ENCODE results near the gene CENPU. TPM values are rescaled to one million over a fixed set of nuclear protein-coding genes. Genes with fewer than 3 reads are reported as not detected.

The CENPU gene
- polyA plus RNA-seq, 2 donors = 19.0 to 23.5 TPM

GRCh38 chr4:184721254-184721653 is 12.6 kb downstream of the CENPU start:
- peaks cover 0 to 3% of the 10 kb centered on the region in 2 donors for H3K4me1 ChIP-seq (ENCODE audit: control insufficient read depth in 2 of 2, insufficient read depth in 2 of 2, low read length in 1 of 2)
- H3K36me3 ChIP-seq (ENCODE audit: control insufficient read depth in 2 of 2, insufficient read depth in 2 of 2, low read length in 1 of 2) = peaks cover 0 to 5% of the 10 kb centered on the region in 2 donors
- no peaks in the 10 kb centered on the region for H3K27me3 ChIP-seq (ENCODE audit: control insufficient read depth in 1 of 2, insufficient read depth in 2 of 2, low read length in 2 of 2)
- no peak overlapping the region for H3K27ac ChIP-seq (ENCODE audit: low read depth in 2 of 2, low read length in 1 of 2)
- no peaks in the 10 kb centered on the region for H3K9me3 ChIP-seq (ENCODE audit: control insufficient read depth in 2 of 2, insufficient read depth in 1 of 2, low read depth in 1 of 2, low read length in 1 of 2)
- H3K4me3 ChIP-seq (ENCODE audit: low read depth in 1 of 2, low read length in 2 of 2) = no peak overlapping the region

DNA sequence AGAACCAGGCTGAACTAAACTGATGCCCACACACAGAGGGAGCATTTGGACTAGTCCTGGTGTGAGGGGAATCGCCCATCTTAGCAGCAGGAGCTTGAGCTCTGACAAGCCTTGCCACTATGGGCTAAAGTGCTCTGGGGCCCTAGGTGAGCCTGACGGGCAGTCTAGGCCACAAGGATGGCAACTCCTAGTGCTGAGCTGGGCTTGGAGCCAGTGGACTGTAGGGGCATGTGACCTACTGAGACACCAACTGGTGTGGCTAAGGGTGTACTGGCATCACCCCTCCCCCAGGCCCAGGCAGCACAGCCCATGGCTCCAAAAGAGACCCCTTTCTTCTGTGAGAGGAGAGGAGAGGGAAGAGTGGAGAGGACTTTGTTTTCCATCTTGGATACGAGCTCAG is 14.5 kb downstream of the CENPU start:
- no peak overlapping the region for H3K27ac ChIP-seq (ENCODE audit: low read depth in 2 of 2, low read length in 1 of 2)
- H3K4me3 ChIP-seq (ENCODE audit: low read depth in 1 of 2, low read length in 2 of 2) = no peak overlapping the region
- peaks cover 0 to 3% of the 10 kb centered on the region in 2 donors for H3K4me1 ChIP-seq (ENCODE audit: control insufficient read depth in 2 of 2, insufficient read depth in 2 of 2, low read length in 1 of 2)
- WGBS, 2 donors = 92 to 95% methylated on average over 3 of the region's 3 CpGs
- no peaks in the 10 kb centered on the region for H3K9me3 ChIP-seq (ENCODE audit: control insufficient read depth in 2 of 2, insufficient read depth in 1 of 2, low read depth in 1 of 2, low read length in 1 of 2)
- no peaks in the 10 kb centered on the region for H3K27me3 ChIP-seq (ENCODE audit: control insufficient read depth in 1 of 2, insufficient read depth in 2 of 2, low read length in 2 of 2)
- peaks cover 0 to 5% of the 10 kb centered on the region in 2 donors for H3K36me3 ChIP-seq (ENCODE audit: control insufficient read depth in 2 of 2, insufficient read depth in 2 of 2, low read length in 1 of 2)

DNA sequence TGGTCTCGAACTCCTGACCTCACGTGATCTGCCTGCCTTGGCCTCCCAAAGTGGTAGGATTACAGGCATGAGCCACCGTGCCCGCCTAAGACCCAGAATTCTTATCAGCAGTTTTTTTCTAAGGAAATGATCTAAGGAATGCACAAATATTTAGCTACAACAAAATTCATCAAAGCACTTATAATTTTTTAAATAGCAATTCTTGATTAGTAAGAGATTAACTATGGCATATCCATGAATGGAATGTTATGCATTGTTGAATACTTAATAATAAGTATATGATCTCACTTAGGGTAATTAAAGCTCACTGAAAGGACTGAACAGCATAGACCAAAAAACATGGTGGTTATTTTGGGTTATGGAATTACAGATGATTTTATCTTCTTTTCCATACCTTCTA is 18.4 kb downstream of the CENPU start:
- H3K36me3 ChIP-seq (ENCODE audit: control insufficient read depth in 2 of 2, insufficient read depth in 2 of 2, low read length in 1 of 2) = peaks cover 0 to 5% of the 10 kb centered on the region in 2 donors
- H3K4me3 ChIP-seq (ENCODE audit: low read depth in 1 of 2, low read length in 2 of 2) = no peak overlapping the region
- H3K27ac ChIP-seq (ENCODE audit: low read depth in 2 of 2, low read length in 1 of 2) = no peak overlapping the region
- 95 to 96% methylated on average over 4 of the region's 4 CpGs for WGBS, 2 donors
- peaks cover 0 to 3% of the 10 kb centered on the region in 2 donors for H3K4me1 ChIP-seq (ENCODE audit: control insufficient read depth in 2 of 2, insufficient read depth in 2 of 2, low read length in 1 of 2)
- H3K9me3 ChIP-seq (ENCODE audit: control insufficient read depth in 2 of 2, insufficient read depth in 1 of 2, low read depth in 1 of 2, low read length in 1 of 2) = no peaks in the 10 kb centered on the region
- H3K27me3 ChIP-seq (ENCODE audit: control insufficient read depth in 1 of 2, insufficient read depth in 2 of 2, low read length in 2 of 2) = no peaks in the 10 kb centered on the region

DNA sequence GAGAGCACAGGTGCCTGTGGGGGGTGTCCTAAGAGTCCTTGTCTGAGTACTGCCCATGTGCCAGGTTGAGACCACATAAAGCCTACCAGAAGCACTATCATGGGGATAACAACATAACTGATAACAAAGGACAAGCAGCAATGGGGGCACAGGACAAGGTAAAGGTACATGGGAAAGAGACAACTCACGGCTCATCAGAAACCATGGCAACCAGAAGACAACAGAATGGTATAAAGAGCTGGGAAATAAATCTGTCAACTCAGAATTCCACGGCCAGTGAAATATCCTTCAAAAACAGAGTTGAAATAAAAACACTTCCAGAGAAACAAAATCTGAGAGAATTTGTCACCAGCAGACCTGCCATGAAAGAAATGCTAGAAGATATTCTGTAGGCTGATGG is 20.0 kb downstream of the CENPU start:
- Histone ChIP-seq H3K9me3 (ENCODE audit: control insufficient read depth in 2 of 2, insufficient read depth in 1 of 2, low read depth in 1 of 2, low read length in 1 of 2) (no peaks in the 10 kb centered on the region), H3K4me3 (ENCODE audit: low read depth in 1 of 2, low read length in 2 of 2) (no peak overlapping the region), H3K27me3 (ENCODE audit: control insufficient read depth in 1 of 2, insufficient read depth in 2 of 2, low read length in 2 of 2) (no peaks in the 10 kb centered on the region), H3K36me3 (ENCODE audit: control insufficient read depth in 2 of 2, insufficient read depth in 2 of 2, low read length in 1 of 2) (peaks cover 0 to 5% of the 10 kb centered on the region in 2 donors), H3K27ac (ENCODE audit: low read depth in 2 of 2, low read length in 1 of 2) (no peak overlapping the region), H3K4me1 (ENCODE audit: control insufficient read depth in 2 of 2, insufficient read depth in 2 of 2, low read length in 1 of 2) (no peaks in the 10 kb centered on the region)
- WGBS, 2 donors = 53 to 97% methylated on average over 2 of the region's 2 CpGs

DNA sequence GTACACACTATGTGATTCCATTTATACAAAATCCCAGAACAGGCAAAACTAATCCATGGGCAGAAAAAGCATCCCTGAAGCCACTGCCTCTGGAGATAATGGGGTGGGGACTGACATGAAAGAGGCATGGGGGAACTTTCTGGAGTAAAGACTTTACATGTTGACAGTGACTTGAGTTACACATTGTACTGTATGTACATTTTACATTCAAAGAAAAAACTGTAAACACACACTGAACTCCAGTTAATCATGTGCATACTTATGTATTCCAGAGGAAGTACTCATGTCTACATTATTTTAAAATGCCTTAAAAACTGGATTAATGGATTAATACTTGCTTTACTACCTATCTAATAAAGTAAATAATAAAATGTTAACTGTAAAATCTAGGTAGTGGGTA is 21.6 kb downstream of the CENPU start:
- Histone ChIP-seq H3K27me3 (ENCODE audit: control insufficient read depth in 1 of 2, insufficient read depth in 2 of 2, low read length in 2 of 2) (no peaks in the 10 kb centered on the region), H3K27ac (ENCODE audit: low read depth in 2 of 2, low read length in 1 of 2) (no peak overlapping the region), H3K36me3 (ENCODE audit: control insufficient read depth in 2 of 2, insufficient read depth in 2 of 2, low read length in 1 of 2) (no peaks in the 10 kb centered on the region), H3K4me1 (ENCODE audit: control insufficient read depth in 2 of 2, insufficient read depth in 2 of 2, low read length in 1 of 2) (no peaks in the 10 kb centered on the region), H3K4me3 (ENCODE audit: low read depth in 1 of 2, low read length in 2 of 2) (no peak overlapping the region), H3K9me3 (ENCODE audit: control insufficient read depth in 2 of 2, insufficient read depth in 1 of 2, low read depth in 1 of 2, low read length in 1 of 2) (no peaks in the 10 kb centered on the region)

DNA sequence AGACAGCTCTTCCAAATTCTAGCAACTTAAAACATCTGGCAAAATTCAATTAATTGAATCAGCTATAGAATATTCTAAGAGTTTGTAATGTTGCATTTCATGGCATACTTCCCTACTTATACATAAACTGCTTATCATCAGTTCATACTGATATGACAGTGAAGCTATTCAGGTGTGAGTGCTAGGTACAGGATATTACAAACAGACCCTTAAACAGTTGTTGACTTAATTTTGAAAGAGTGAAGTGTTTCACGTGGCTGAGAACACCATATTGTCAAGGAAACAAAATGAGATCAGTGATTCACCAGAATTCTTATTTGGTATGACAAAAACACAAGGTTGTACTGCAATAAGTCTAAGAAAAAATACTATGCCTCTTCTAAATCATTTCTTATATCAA is 27.4 kb downstream of the CENPU start:
- 76 to 77% methylated on average over 1 of the region's 1 CpG for WGBS, 2 donors
- H3K27me3 ChIP-seq (ENCODE audit: control insufficient read depth in 1 of 2, insufficient read depth in 2 of 2, low read length in 2 of 2) = no peaks in the 10 kb centered on the region
- H3K27ac ChIP-seq (ENCODE audit: low read depth in 2 of 2, low read length in 1 of 2) = no peak overlapping the region
- H3K9me3 ChIP-seq (ENCODE audit: control insufficient read depth in 2 of 2, insufficient read depth in 1 of 2, low read depth in 1 of 2, low read length in 1 of 2) = no peaks in the 10 kb centered on the region
- peaks cover 0 to 3% of the 10 kb centered on the region in 2 donors for H3K36me3 ChIP-seq (ENCODE audit: control insufficient read depth in 2 of 2, insufficient read depth in 2 of 2, low read length in 1 of 2)
- H3K4me1 ChIP-seq (ENCODE audit: control insufficient read depth in 2 of 2, insufficient read depth in 2 of 2, low read length in 1 of 2) = no peaks in the 10 kb centered on the region
- H3K4me3 ChIP-seq (ENCODE audit: low read depth in 1 of 2, low read length in 2 of 2) = no peak overlapping the region

GRCh38 chr4:184705692-184706091 is 28.2 kb downstream of the CENPU start:
- no peaks in the 10 kb centered on the region for H3K9me3 ChIP-seq (ENCODE audit: control insufficient read depth in 2 of 2, insufficient read depth in 1 of 2, low read depth in 1 of 2, low read length in 1 of 2)
- no peaks in the 10 kb centered on the region for H3K4me1 ChIP-seq (ENCODE audit: control insufficient read depth in 2 of 2, insufficient read depth in 2 of 2, low read length in 1 of 2)
- H3K27me3 ChIP-seq (ENCODE audit: control insufficient read depth in 1 of 2, insufficient read depth in 2 of 2, low read length in 2 of 2) = no peaks in the 10 kb centered on the region
- no peak overlapping the region for H3K27ac ChIP-seq (ENCODE audit: low read depth in 2 of 2, low read length in 1 of 2)
- H3K4me3 ChIP-seq (ENCODE audit: low read depth in 1 of 2, low read length in 2 of 2) = no peak overlapping the region
- peaks cover 0 to 3% of the 10 kb centered on the region in 2 donors for H3K36me3 ChIP-seq (ENCODE audit: control insufficient read depth in 2 of 2, insufficient read depth in 2 of 2, low read length in 1 of 2)
- WGBS, 2 donors = 85 to 86% methylated on average over 5 of the region's 5 CpGs

DNA sequence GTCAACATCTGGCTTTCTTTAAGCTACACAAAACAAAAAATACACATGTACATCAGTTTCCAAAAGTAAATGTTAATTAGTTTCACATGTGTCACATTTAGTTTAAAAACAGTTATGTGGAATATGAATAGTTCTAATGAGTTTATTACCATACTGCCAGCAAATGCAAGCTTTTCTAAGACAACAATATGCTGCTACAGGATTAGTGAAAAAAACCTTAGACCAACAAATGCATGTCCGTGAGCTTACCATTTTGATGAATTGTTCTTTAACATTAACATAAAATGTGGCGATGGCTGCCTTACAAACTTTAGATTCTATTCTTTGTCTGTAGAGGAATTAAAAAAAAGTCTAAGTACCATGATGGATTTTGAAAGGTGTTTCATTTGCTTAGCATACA is 31.8 kb downstream of the CENPU start:
- Histone ChIP-seq H3K4me1 (ENCODE audit: control insufficient read depth in 2 of 2, insufficient read depth in 2 of 2, low read length in 1 of 2) (no peaks in the 10 kb centered on the region), H3K36me3 (ENCODE audit: control insufficient read depth in 2 of 2, insufficient read depth in 2 of 2, low read length in 1 of 2) (peaks cover 0 to 4% of the 10 kb centered on the region in 2 donors), H3K4me3 (ENCODE audit: low read depth in 1 of 2, low read length in 2 of 2) (no peak overlapping the region), H3K9me3 (ENCODE audit: control insufficient read depth in 2 of 2, insufficient read depth in 1 of 2, low read depth in 1 of 2, low read length in 1 of 2) (no peaks in the 10 kb centered on the region), H3K27me3 (ENCODE audit: control insufficient read depth in 1 of 2, insufficient read depth in 2 of 2, low read length in 2 of 2) (no peaks in the 10 kb centered on the region), H3K27ac (ENCODE audit: low read depth in 2 of 2, low read length in 1 of 2) (no peak overlapping the region)
- WGBS, 2 donors = 95 to 96% methylated on average over 2 of the region's 2 CpGs

DNA sequence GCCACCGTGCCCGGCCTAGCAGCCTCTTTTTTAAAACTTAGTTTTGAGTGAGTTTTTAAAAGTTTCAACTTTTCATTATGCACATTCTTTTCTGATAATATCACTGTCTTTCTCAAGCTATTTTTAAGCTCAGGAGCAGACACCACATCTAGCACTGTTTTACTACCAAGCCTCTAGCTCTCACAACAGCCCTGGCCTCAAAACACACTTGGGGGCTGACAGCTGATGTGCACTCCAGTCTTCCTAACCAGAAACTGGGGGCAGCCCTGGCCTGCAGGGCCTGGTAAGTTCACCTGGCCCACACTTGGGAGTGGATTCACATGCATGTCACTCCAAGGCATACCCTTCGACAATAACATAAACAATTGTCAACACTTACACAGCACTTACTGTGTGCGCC is 34.0 kb downstream of the CENPU start:
- Histone ChIP-seq H3K9me3 (ENCODE audit: control insufficient read depth in 2 of 2, insufficient read depth in 1 of 2, low read depth in 1 of 2, low read length in 1 of 2) (no peaks in the 10 kb centered on the region), H3K4me3 (ENCODE audit: low read depth in 1 of 2, low read length in 2 of 2) (no peak overlapping the region), H3K27me3 (ENCODE audit: control insufficient read depth in 1 of 2, insufficient read depth in 2 of 2, low read length in 2 of 2) (no peaks in the 10 kb centered on the region), H3K27ac (ENCODE audit: low read depth in 2 of 2, low read length in 1 of 2) (no peak overlapping the region), H3K4me1 (ENCODE audit: control insufficient read depth in 2 of 2, insufficient read depth in 2 of 2, low read length in 1 of 2) (no peaks in the 10 kb centered on the region), H3K36me3 (ENCODE audit: control insufficient read depth in 2 of 2, insufficient read depth in 2 of 2, low read length in 1 of 2) (peaks cover 0 to 4% of the 10 kb centered on the region in 2 donors)
- 95% methylated on average over 4 of the region's 4 CpGs for WGBS, 2 donors

DNA sequence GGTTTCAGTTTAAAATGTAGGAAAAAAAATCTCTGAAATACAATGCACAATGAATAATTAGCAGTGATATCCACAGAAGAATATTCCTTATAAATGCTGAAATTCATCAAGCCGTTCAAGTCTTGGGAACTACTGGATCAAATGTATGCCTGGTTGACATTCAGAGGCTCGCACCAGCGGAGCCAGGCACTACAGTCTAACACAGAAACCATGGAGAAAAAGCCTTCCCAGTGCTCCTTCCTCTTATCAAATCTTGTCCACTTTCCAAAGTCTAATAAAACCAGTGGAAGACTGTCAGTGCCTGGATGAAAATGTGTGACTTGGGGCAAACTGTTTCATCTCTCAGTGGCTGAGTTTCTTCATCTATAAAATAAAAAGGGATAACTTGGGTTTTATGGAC is 35.9 kb downstream of the CENPU start:
- 90 to 95% methylated on average over 3 of the region's 3 CpGs for WGBS, 2 donors
- Histone ChIP-seq H3K36me3 (ENCODE audit: control insufficient read depth in 2 of 2, insufficient read depth in 2 of 2, low read length in 1 of 2) (peaks cover 0 to 6% of the 10 kb centered on the region in 2 donors), H3K9me3 (ENCODE audit: control insufficient read depth in 2 of 2, insufficient read depth in 1 of 2, low read depth in 1 of 2, low read length in 1 of 2) (no peaks in the 10 kb centered on the region), H3K27ac (ENCODE audit: low read depth in 2 of 2, low read length in 1 of 2) (no peak overlapping the region), H3K4me3 (ENCODE audit: low read depth in 1 of 2, low read length in 2 of 2) (no peak overlapping the region), H3K27me3 (ENCODE audit: control insufficient read depth in 1 of 2, insufficient read depth in 2 of 2, low read length in 2 of 2) (no peaks in the 10 kb centered on the region), H3K4me1 (ENCODE audit: control insufficient read depth in 2 of 2, insufficient read depth in 2 of 2, low read length in 1 of 2) (no peaks in the 10 kb centered on the region)

Data from esophagus (tissue), 2 donors.